Upper lobe of left lung (tissue), 6 donors: ENCODE results near the gene KRT71. TPM values are rescaled to one million over a fixed set of nuclear protein-coding genes. Genes with fewer than 3 reads are reported as not detected.

Experiments
- ATAC-seq, 2 donors: fragments of 200-7000 bp; cut with Tn5 transposase; one replicate each; pipeline ENCODE4 v1.9.1; 2022; ENCODE audit warnings: mild to moderate bottlenecking in 2 of 2, moderate library complexity in 2 of 2; ENCODE audit not compliant: low FRiP score in 2 of 2
- DNase-seq, 2 donors: peaks; one replicate each; pipeline ENCODE4 v3.0.0-alpha.2; 2019 to 2020
- H3K27ac ChIP-seq, 4 donors: fragments of 200-600 bp; sonication (generic); one replicate each; pipeline ENCODE4 v1.5.1; 2016 to 2019
- H3K27me3 ChIP-seq, 4 donors: fragments of 200-600 bp; sonication (generic); one replicate each; pipeline ENCODE4 v1.5.1; 2017 to 2019
- H3K36me3 ChIP-seq, 4 donors: fragments of 200-600 bp; sonication (generic); one replicate each; pipeline ENCODE4 v1.5.1; 2016 to 2019
- H3K4me1 ChIP-seq, 4 donors: fragments of 200-600 bp; sonication (generic); one replicate each; pipeline ENCODE4 v1.5.1; 2018 to 2019
- H3K4me3 ChIP-seq, 4 donors: fragments of 200-600 bp; sonication (generic); one replicate each; pipeline ENCODE4 v1.5.1; 2017 to 2019; ENCODE audit warnings: mild to moderate bottlenecking in 2 of 4, moderate library complexity in 1 of 4
- H3K9me3 ChIP-seq, 4 donors: fragments of 200-600 bp; sonication (generic); one replicate each; pipeline ENCODE4 v1.5.1; 2018 to 2019
- EP300 ChIP-seq, 4 donors: sonication (generic); formaldehyde crosslinking; IDR thresholded peaks; one replicate each; pipeline ENCODE4 v1.5.1; 2017; ENCODE audit warnings: antibody characterized with exemption in 4 of 4, control low read depth in 2 of 4
- POLR2A ChIP-seq, 4 donors: fragments of 450-650 bp; IDR thresholded peaks; one replicate each; pipeline ENCODE4 v1.5.1; 2016 to 2017; ENCODE audit warnings: antibody characterized with exemption in 4 of 4, mild to moderate bottlenecking in 2 of 4
- POLR2AphosphoS5 ChIP-seq, 2 donors: sonication (generic); formaldehyde crosslinking; IDR thresholded peaks; one replicate each; pipeline ENCODE4 v1.5.1; 2017; ENCODE audit warnings: antibody characterized with exemption in 2 of 2
- WGBS, 2 donors: methylation state at CpG; one replicate each; pipeline ENCODE4 v1.1.5; 2017 to 2018; 5-methylcytosine and 5-hydroxymethylcytosine counted together
- total RNA-seq, 6 donors: library from RNA; depleted of rRNA in 4 of 6; stranded (reverse); fragments of >200 nt in 4 of 6; gene quantifications; one replicate each; pipeline versions ENCODE4 v1.1.0 to v1.2.1, GENCODE V29; 2016 to 2021
- TF ChIP-seq, protein P1 (sequence below), 6 experiments: fragments of 450-650 bp in 4 of 6; fragments of 200-600 bp in 2 of 6; sonication (generic) in 2 of 6; IDR thresholded peaks; one replicate each; pipeline ENCODE4 v1.5.1; 2016 to 2019; ENCODE audit warnings: antibody characterized with exemption in 6 of 6
- donor health status: DM: no; HTN: no; CAD: no; lungs with moderate emphysema.
- donor health status: DM: no; HTN: yes; CAD: no; lungs with severe emphysema.

KRT71 gene
- total RNA-seq, 6 donors from 2014 or later, result not detected

DNA sequence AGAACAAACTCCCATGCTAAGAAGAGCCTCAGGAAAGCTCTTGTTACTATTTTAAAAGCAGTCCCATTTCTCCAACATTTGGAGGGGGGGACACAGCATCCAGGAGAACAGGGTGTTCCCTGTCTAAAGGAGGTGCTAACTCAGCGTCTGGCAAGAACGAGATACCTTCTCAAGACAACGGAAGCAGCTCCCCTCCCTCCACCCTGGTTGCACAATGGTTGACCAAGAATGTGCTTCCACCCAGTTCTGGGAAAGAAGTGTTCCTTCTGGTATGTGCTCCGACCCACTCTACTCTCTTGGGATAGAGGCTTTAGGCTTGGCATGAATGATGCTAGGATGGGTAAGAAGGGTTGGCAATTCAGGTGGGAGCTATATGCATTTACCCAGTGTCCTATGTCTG, 58.4 kb downstream of the KRT71 start:
- Histone ChIP-seq H3K9me3 (no peaks in the 10 kb centered on the region), H3K27ac (no peak overlapping the region), H3K36me3 (no peaks in the 10 kb centered on the region), H3K4me3 (no peak overlapping the region), H3K27me3 (no peaks in the 10 kb centered on the region), H3K4me1 (peaks cover 10 to 27% (median 18%) of the 10 kb centered on the region in 4 donors)
- WGBS, 2 donors, result 28 to 59% methylated on average over 4 of the region's 4 CpGs
- TF ChIP-seq EP300 (IDR thresholded peaks at IDR 0.05) (peak; percentile 47 to 92 (median 84)), POLR2A (IDR thresholded peaks at IDR 0.05) (no peak), POLR2AphosphoS5 (IDR thresholded peaks at IDR 0.05) (peak; percentile 61 to 87)
- TF ChIP-seq, protein P1, sequence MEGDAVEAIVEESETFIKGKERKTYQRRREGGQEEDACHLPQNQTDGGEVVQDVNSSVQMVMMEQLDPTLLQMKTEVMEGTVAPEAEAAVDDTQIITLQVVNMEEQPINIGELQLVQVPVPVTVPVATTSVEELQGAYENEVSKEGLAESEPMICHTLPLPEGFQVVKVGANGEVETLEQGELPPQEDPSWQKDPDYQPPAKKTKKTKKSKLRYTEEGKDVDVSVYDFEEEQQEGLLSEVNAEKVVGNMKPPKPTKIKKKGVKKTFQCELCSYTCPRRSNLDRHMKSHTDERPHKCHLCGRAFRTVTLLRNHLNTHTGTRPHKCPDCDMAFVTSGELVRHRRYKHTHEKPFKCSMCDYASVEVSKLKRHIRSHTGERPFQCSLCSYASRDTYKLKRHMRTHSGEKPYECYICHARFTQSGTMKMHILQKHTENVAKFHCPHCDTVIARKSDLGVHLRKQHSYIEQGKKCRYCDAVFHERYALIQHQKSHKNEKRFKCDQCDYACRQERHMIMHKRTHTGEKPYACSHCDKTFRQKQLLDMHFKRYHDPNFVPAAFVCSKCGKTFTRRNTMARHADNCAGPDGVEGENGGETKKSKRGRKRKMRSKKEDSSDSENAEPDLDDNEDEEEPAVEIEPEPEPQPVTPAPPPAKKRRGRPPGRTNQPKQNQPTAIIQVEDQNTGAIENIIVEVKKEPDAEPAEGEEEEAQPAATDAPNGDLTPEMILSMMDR (IDR thresholded peaks at IDR 0.05), result no peak
- ATAC-seq (peak; percentile 60 to 80), DNase-seq (peak in 1 of 2 donors; percentile 74)

DNA sequence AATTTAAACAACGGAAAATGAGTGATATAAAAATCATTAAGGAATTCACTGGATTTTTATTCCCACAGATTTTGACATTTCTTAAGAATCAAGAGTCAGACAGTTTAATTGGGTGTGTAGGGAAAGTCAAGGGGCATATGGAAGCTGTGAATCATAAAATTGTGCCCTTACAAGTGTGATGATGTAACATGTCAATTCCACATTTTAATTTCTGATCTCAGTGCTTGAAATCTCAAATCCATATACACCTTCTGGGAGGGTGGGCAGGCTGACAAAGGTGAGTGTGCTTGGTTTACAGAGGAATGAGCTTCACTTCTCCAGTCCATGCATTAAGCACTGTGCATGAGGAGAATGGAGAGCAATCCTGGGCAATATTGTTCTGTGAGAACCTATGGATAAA, 58.8 kb downstream of the KRT71 start:
- DNase-seq, result no peak
- 89 to 93% methylated on average over 1 of the region's 1 CpG for WGBS, 2 donors
- Histone ChIP-seq H3K36me3 (no peaks in the 10 kb centered on the region), H3K4me3 (no peak overlapping the region), H3K27me3 (no peaks in the 10 kb centered on the region), H3K27ac (no peak overlapping the region), H3K4me1 (peaks cover 10 to 27% (median 18%) of the 10 kb centered on the region in 4 donors), H3K9me3 (no peaks in the 10 kb centered on the region)
- TF ChIP-seq EP300 (IDR thresholded peaks at IDR 0.05) (no peak), POLR2A (IDR thresholded peaks at IDR 0.05) (no peak), POLR2AphosphoS5 (IDR thresholded peaks at IDR 0.05) (no peak)
- TF ChIP-seq, protein P1 (IDR thresholded peaks at IDR 0.05), result no peak
- ATAC-seq, result no peak

Other genes with a start within 250 kb of the KRT71 start
- not detected for gene KRT83, start 231.7 kb downstream of the KRT71 start, total RNA-seq
- gene KRT85, start 185.7 kb downstream of the KRT71 start, total RNA-seq, result not detected
- not detected for gene KRT84, start 167.5 kb downstream of the KRT71 start, total RNA-seq
- gene KRT82, start 146.8 kb downstream of the KRT71 start, total RNA-seq, result not detected
- not detected for gene KRT75, start 118.8 kb downstream of the KRT71 start, total RNA-seq
- under 1 TPM in 1 of 6 donors, not detected in 5; 0.17 TPM for gene KRT6B, start 101.0 kb downstream of the KRT71 start, total RNA-seq
- gene KRT6C, start 79.3 kb downstream of the KRT71 start, total RNA-seq, result not detected
- gene KRT6A, start 59.9 kb downstream of the KRT71 start, total RNA-seq, result 1 to 10 TPM in 4 of 6 donors, under 1 TPM in 1, not detected in 1; 0.61 to 4.5 (median 1.4) TPM
- gene KRT5, start 32.8 kb downstream of the KRT71 start, total RNA-seq, result 10 to 100 TPM in 1 of 6 donors, 1 to 10 TPM in 3, not detected in 2; 3.6 to 43.3 (median 4.8) TPM
- not detected for gene KRT74, start 20.7 kb upstream of the KRT71 start, total RNA-seq
- under 1 TPM in 2 of 6 donors, not detected in 4; 0.11 to 0.37 TPM for gene KRT72, start 48.3 kb upstream of the KRT71 start, total RNA-seq
- under 1 TPM in 2 of 6 donors, not detected in 4; 0.15 to 0.55 TPM for gene KRT73, start 65.4 kb upstream of the KRT71 start, total RNA-seq
- not detected for gene KRT2, start 99.1 kb upstream of the KRT71 start, total RNA-seq
- gene KRT1, start 127.3 kb upstream of the KRT71 start, total RNA-seq, result 1 to 10 TPM in 1 of 6 donors, under 1 TPM in 1, not detected in 4; 0.37 to 2.4 TPM
- not detected for gene KRT77, start 150.4 kb upstream of the KRT71 start, total RNA-seq
- gene KRT76, start 224.2 kb upstream of the KRT71 start, total RNA-seq, result not detected
- gene KRT3, start 243.0 kb upstream of the KRT71 start, total RNA-seq, result not detected